M059J (cell line): ENCODE data around the gene MFF. TPM values are rescaled to one million over a fixed set of nuclear protein-coding genes. Genes with fewer than 3 reads are reported as not detected.

Experiments
- DNase-seq: peaks from one replicate; pipeline ENCODE4 v3.0.0-alpha.2; 2012; ENCODE audit warnings: low read depth
- total RNA-seq: library from RNA; depleted of rRNA; stranded (reverse); fragments of >200 nt; shearing (Covaris generic); gene quantifications from 2 replicates; pipeline ENCODE4 v1.2.3, GENCODE V29; 2014; rRNA removed

Gene MFF
- total RNA-seq: 148 and 168 TPM in 2 replicates

- peak; percentile 88 for DNase-seq
Measured at GRCh38 chr2:227324995-227325838, at the start of gene MFF. MFF (plus strand) TSS chr2:227325251; CDS start chr2:227330666, 5,415 bp downstream.

- DNase-seq: peak; percentile 12
Measured at GRCh38 chr2:227280895-227281294, 44.2 kb upstream of the MFF start.

GRCh38 chr2:227285741-227286236 lies 39.3 kb upstream of the MFF start:
- DNase-seq: no peak

GRCh38 chr2:227287771-227288170 lies 37.3 kb upstream of the MFF start:
- no peak for DNase-seq

GRCh38 chr2:227292314-227292713 lies 32.7 kb upstream of the MFF start:
- no peak for DNase-seq

- no peak for DNase-seq
Measured at GRCh38 chr2:227293531-227293930, 31.5 kb upstream of the MFF start.

GRCh38 chr2:227295806-227296205 lies 29.2 kb upstream of the MFF start:
- DNase-seq: no peak

- DNase-seq: no peak
Measured at GRCh38 chr2:227296671-227297405, 28.2 kb upstream of the MFF start.

- DNase-seq: peak; percentile 15
Measured at GRCh38 chr2:227301523-227301922, 23.5 kb upstream of the MFF start.

- DNase-seq: peak; percentile 58
Measured at GRCh38 chr2:227308784-227309183, 16.3 kb upstream of the MFF start.

GRCh38 chr2:227310756-227311110 lies 14.3 kb upstream of the MFF start:
- peak; percentile 73 for DNase-seq

GRCh38 chr2:227311861-227312506 lies 13.1 kb upstream of the MFF start:
- DNase-seq: no peak

- DNase-seq: no peak
Measured at GRCh38 chr2:227312579-227312978, 12.5 kb upstream of the MFF start.

- DNase-seq: no peak
Measured at GRCh38 chr2:227313310-227313709, 11.7 kb upstream of the MFF start.

GRCh38 chr2:227317834-227318233 lies 7.2 kb upstream of the MFF start:
- DNase-seq: no peak

- no peak for DNase-seq
Measured at GRCh38 chr2:227320305-227321094, 4.6 kb upstream of the MFF start.

- DNase-seq: no peak
Measured at GRCh38 chr2:227322530-227323205, 2.4 kb upstream of the MFF start.

GRCh38 chr2:227323818-227324217 lies 1.2 kb upstream of the MFF start:
- no peak for DNase-seq

- DNase-seq: no peak
Measured at GRCh38 chr2:227324642-227324994, 433 bp upstream of the MFF start.

GRCh38 chr2:227325839-227326195 lies 766 bp downstream of the MFF start:
- peak; percentile 60 for DNase-seq

- DNase-seq: no peak
Measured at GRCh38 chr2:227326783-227327182, 1.7 kb downstream of the MFF start.
